DND-41 (cell line): ENCODE measurements around the gene PANK4.

Source experiments
- ATAC-seq: fragments of 200-7000 bp; cut with Tn5 transposase; 3 replicates; pipeline ENCODE4 v1.9.1; 2021; ENCODE audit warnings: low read depth; ENCODE audit not compliant: insufficient read depth
- DNase-seq: peaks from one replicate; pipeline ENCODE4 v3.0.0-alpha.2; 2020
- H2AFZ ChIP-seq: 2 replicates; pipeline ENCODE4 v1.6.0; 2012; ENCODE audit warnings: low read depth, low read length
- H3K27ac ChIP-seq: 2 replicates; pipeline ENCODE4 v1.5.1; 2012; ENCODE audit warnings: low read length, inconsistent platforms
- H3K27me3 ChIP-seq: fragments of 200-600 bp; sonication (generic); 2 replicates; pipeline ENCODE4 v1.6.0; 2012; ENCODE audit warnings: low read length, mild to moderate bottlenecking, inconsistent platforms; ENCODE audit not compliant: insufficient read depth, poor library complexity
- H3K36me3 ChIP-seq: 2 replicates; pipeline ENCODE4 v1.5.1; 2012; ENCODE audit warnings: low read length, inconsistent platforms; ENCODE audit not compliant: insufficient read depth
- H3K4me1 ChIP-seq: 2 replicates; pipeline ENCODE4 v1.5.1; 2012; ENCODE audit warnings: mild to moderate bottlenecking, low read length; ENCODE audit not compliant: insufficient read depth
- H3K4me2 ChIP-seq: 2 replicates; pipeline ENCODE4 v1.6.0; 2012; ENCODE audit warnings: mild to moderate bottlenecking, moderate library complexity, low read length, inconsistent platforms; ENCODE audit not compliant: insufficient read depth
- H3K4me3 ChIP-seq, 2 experiments: fragments of 200-600 bp in 1 of 2; shearing (Covaris generic) in 1 of 2; 2 replicates each; pipeline ENCODE4 v1.5.1; 2012 to 2016; ENCODE audit warnings: inconsistent platforms in 2 of 2, low read length in 2 of 2, mild to moderate bottlenecking in 2 of 2, low read depth in 1 of 2, moderate library complexity in 1 of 2
- H3K79me2 ChIP-seq: 2 replicates; pipeline ENCODE4 v1.6.0; 2012; ENCODE audit warnings: low read length, inconsistent platforms; ENCODE audit not compliant: insufficient read depth
- H3K9ac ChIP-seq: 2 replicates; pipeline ENCODE4 v1.6.0; 2012; ENCODE audit warnings: low read depth, mild to moderate bottlenecking, inconsistent platforms, low read length, moderate library complexity
- H3K9me3 ChIP-seq: 2 replicates; pipeline ENCODE4 v1.5.1; 2012; ENCODE audit warnings: low read length, moderate library complexity, mild to moderate bottlenecking, inconsistent platforms; ENCODE audit not compliant: insufficient read depth, severe bottlenecking
- H4K20me1 ChIP-seq: 2 replicates; pipeline ENCODE4 v1.6.0; 2012; ENCODE audit warnings: low read length; ENCODE audit not compliant: insufficient read depth
- CTCF ChIP-seq: IDR thresholded peaks from 2 replicates; pipeline ENCODE4 v1.5.1; 2012; ENCODE audit warnings: borderline replicate concordance, low read length, moderate library complexity, mild to moderate bottlenecking; ENCODE audit not compliant: poor library complexity, severe bottlenecking; ENCODE audit errors: extremely low read depth
- EZH2 ChIP-seq: IDR thresholded peaks from 3 replicates; pipeline ENCODE4 v1.6.1; 2012; ENCODE audit warnings: borderline replicate concordance, low read depth, mild to moderate bottlenecking, moderate library complexity, low read length, inconsistent platforms; ENCODE audit not compliant: severe bottlenecking

The PANK4 gene

GRCh38 chr1:2512862-2513421 is 13.5 kb downstream of the PANK4 start:
- TF ChIP-seq EZH2 (no peak), CTCF (no peak)
- no peak overlapping the region for H2AFZ ChIP-seq
- H4K20me1 ChIP-seq: peaks cover 60% of the 10 kb centered on the region
- no peaks in the 10 kb centered on the region for H3K4me1 ChIP-seq
- no peak overlapping the region for H3K27ac ChIP-seq
- H3K27me3 ChIP-seq: no peaks in the 10 kb centered on the region
- no peaks in the 10 kb centered on the region for H3K79me2 ChIP-seq
- H3K4me2 ChIP-seq: no peak overlapping the region
- H3K36me3 ChIP-seq: peaks cover 97% of the 10 kb centered on the region
- H3K4me3 ChIP-seq: no peak overlapping the region
- DNase-seq (no peak), ATAC-seq (no peak)
- no peaks in the 10 kb centered on the region for H3K9me3 ChIP-seq
- H3K9ac ChIP-seq: no peak overlapping the region

- Histone ChIP-seq H3K79me2 (no peaks in the 10 kb centered on the region), H3K4me3 (no peak overlapping the region), H3K36me3 (peaks cover 83% of the 10 kb centered on the region), H4K20me1 (peaks cover 65% of the 10 kb centered on the region), H3K9ac (no peak overlapping the region), H3K27ac (no peak overlapping the region), H3K4me1 (no peaks in the 10 kb centered on the region), H3K4me2 (no peak overlapping the region), H3K9me3 (no peaks in the 10 kb centered on the region), H2AFZ (no peak overlapping the region), H3K27me3 (no peaks in the 10 kb centered on the region)
- DNase-seq: no peak
- ATAC-seq: no peak
- TF ChIP-seq EZH2 (no peak), CTCF (no peak)
Measured at GRCh38 chr1:2510366-2511155, 15.8 kb downstream of the PANK4 start.

GRCh38 chr1:2509589-2509988 is 16.8 kb downstream of the PANK4 start:
- Histone ChIP-seq H3K4me1 (no peaks in the 10 kb centered on the region), H3K4me2 (no peak overlapping the region), H3K36me3 (peaks cover 73% of the 10 kb centered on the region), H3K27ac (no peak overlapping the region), H2AFZ (no peak overlapping the region), H3K27me3 (no peaks in the 10 kb centered on the region), H3K79me2 (no peaks in the 10 kb centered on the region), H3K4me3 (no peak overlapping the region), H3K9me3 (no peaks in the 10 kb centered on the region), H4K20me1 (peaks cover 61% of the 10 kb centered on the region), H3K9ac (no peak overlapping the region)
- DNase-seq (no peak), ATAC-seq (no peak)
- no peak for TF ChIP-seq CTCF
- no peak for TF ChIP-seq EZH2
